GM04503 (cell line): ENCODE measurements around the gene MAP2K2.
"Not testable (repeated sequence)": the region's sequence is repeated elsewhere in the genome, so short reads cannot be mapped to it uniquely, and the experiment has no call there.

Experiments used
- DNase-seq: peaks from one replicate; pipeline ENCODE4 v3.0.0-alpha.2; 2012; ENCODE audit warnings: low read depth

Gene MAP2K2

GRCh38 chr19:4123615-4124568, at the start of gene MAP2K2:
Gene MAP2K2 (minus strand): TSS chr19:4124122. CDS start chr19:4123875, 247 bp downstream.
- DNase-seq: no peak

- DNase-seq: no peak
These were observed 49.0 kb upstream of the MAP2K2 start for GRCh38 chr19:4172861-4173473.

DNA sequence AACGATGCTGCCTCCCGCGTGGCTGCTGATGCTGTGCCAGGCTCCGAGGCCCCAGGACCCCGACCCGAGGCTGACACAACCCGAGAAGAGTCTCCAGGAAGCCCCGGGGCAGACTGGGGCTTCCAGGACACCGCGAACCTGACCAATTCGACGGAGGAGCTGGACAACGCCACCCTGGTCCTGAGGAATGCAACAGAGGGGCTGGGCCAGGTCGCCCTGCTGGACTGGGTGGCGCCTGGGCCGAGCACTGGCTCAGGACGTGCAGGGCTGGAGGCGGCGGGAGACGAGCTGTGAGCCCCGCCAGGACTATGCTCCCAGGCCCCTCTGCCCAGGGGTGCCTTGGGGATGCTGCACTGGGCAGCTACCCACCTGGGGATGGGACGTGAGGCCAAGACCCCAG, 47.8 kb upstream of the MAP2K2 start:
- DNase-seq: no peak

DNA sequence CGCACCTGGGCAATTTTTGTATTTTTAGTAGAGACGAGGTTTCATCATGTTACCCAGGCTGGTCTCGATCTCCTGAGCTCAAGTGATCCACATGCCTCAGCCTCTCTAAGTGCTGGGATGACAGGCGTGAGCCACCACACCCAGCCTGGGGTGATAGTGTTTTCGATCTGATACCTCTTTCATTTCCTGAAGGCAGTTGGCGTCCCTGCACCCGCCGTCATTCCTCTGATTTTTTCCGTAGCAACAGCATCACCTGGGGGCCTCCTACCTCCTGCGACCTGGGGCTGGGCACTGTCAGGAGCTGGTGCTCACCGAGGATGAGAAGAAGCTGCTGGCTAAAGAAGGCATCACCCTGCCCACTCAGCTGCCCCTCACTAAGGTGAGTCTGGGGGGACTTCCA, 40.3 kb upstream of the MAP2K2 start:
- no peak for DNase-seq

DNA sequence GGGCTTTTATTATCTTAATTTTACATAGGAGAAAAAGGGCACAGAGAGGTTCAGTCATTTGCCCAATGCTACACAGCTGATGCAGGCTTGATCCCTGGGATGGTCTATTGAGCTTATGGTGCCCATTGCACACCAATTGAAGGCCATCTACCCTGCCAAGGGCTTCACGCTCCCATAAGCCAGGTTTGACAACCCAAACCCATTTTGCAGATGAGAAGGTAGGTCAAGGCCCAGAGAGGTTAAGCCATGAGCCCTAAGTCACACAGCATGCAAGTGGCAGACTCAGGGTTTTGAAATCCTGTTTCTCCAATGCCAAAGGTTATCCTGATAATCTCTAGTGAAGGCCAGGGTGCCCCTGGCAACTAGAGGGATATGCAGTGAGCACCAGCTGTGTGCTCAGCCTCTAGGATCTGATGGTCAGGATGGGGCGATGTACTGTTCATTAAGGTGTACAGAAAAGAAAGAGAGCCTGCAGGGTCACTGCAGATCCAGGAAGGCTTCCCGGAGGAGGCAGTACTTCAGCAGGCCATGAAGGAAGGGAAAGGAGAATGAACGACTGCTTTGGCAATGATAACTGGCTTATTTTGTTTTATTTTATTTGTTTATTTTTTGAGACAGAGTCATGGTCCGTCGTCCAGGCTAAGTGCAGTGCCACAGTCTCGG, 37.6 kb upstream of the MAP2K2 start:
- DNase-seq: no peak

GRCh38 chr19:4157971-4158370, 34.0 kb upstream of the MAP2K2 start:
- not testable (repeated sequence) for DNase-seq

- DNase-seq: no peak
These were observed 33.2 kb upstream of the MAP2K2 start for GRCh38 chr19:4157164-4157563.

DNA sequence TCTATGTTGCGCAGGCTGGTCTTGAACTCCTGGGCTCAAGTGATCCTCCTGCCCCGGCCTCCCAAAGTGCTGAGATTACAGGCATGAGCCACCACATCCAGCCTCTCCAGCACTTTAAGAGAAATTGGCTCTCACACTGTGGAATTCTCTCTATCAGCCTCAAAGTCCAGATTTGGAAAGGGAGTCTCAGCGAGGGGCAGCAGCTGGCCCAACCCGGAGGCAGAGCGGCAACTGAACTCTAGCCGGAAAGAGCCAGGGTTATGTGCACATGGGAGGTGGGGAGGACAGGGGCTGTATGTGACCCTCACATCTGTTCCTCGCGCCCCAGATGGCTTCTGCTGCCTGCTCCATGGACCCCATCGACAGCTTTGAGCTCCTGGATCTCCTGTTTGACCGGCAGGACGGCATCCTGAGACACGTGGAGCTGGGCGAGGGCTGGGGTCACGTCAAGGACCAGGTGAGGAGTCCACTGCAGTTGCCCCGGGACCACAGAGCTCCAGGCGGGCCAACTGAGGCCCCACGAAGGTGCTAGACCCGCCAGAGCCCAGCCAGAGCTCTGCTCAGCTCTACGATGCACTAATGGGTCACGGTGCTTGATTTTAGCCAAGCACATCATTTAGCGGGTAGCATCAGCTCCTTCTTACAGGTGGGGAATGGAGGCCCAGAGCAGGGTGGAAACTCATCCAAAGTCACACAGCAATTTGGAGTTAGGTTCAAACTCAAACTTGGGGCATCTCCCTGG, 30.8 kb upstream of the MAP2K2 start:
- no peak for DNase-seq

- no peak for DNase-seq
These were observed 28.5 kb upstream of the MAP2K2 start for GRCh38 chr19:4152241-4152998.

GRCh38 chr19:4151623-4152022, 27.7 kb upstream of the MAP2K2 start:
- DNase-seq: no peak

GRCh38 chr19:4149518-4150288, 25.8 kb upstream of the MAP2K2 start:
- DNase-seq: no peak

DNA sequence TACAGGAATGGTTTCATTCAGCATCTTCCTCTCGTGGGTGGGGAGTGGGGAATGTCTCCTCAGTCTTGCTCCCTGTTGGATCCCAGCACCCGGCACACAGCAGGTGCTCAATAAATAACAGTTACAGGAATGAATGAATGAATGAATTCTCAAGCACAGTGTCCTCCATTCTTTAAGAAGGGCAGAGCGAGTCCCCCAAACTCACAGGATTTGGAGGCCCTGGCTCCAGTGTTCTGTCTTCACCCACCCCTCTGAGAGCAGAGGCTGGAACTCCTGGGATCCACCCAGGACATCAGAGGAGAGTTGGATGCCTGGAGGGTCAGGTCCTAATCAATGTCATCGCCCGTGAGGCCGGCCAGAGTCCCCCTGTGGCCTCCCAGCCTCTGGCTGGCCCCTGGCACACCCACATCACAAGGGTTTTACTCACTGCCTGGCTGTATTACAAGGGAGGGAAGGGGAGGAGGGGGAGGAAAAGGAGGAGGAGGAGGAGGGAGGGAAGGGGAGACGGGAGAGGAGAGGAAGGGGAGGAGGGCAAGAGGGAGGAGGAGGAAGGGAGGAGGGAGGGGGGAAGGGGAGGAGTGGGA, 20.8 kb upstream of the MAP2K2 start:
- DNase-seq: no peak

DNA sequence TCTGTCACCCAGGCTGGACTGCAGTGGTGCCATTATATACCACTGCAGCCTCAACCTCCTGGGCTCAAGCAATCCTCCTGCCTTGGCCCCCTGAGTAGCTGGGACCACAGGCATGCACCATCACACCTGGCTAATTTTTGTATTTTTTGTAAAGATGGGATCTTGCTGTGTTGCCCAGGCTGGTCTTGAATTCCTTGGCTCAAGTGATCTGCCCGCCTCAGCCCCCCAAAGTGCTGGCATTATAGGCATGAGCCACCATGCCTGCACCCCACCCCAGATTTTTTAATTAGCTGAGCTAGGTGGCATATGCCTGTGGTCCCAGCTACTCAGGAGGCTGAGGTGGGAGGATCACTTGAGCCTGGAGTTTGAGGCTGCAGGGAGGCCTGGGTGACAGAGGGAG, 19.0 kb upstream of the MAP2K2 start:
- DNase-seq: not testable (repeated sequence)

- DNase-seq: no peak
These were observed 16.4 kb upstream of the MAP2K2 start for GRCh38 chr19:4140237-4140711.

GRCh38 chr19:4139614-4140236, 15.8 kb upstream of the MAP2K2 start:
- DNase-seq: no peak

- DNase-seq: no peak
These were observed 14.5 kb upstream of the MAP2K2 start for GRCh38 chr19:4138445-4138844.

GRCh38 chr19:4136680-4137088, 12.8 kb upstream of the MAP2K2 start:
- DNase-seq: no peak

- DNase-seq: not testable (repeated sequence)
These were observed 11.5 kb upstream of the MAP2K2 start for GRCh38 chr19:4135386-4135785.

DNA sequence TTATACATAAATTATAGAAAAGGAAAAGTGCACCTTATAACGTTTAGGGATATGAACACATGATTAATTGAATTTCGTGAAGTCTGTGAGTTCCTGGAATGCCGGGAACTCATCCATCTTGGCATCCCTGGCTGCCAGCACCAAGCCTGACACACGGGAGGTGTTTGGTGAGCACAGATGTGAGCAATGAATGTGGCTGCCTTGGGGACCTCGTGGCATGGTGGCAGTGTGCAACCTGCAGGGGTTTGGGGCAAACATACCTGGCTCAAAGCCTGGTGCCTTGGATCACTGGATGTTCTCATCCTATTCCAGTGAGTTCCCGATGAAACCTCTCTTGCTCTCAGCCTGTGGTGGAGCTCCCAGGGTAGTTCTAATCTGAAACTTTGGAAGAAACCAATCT, 10.4 kb upstream of the MAP2K2 start:
- no peak for DNase-seq
